Fibroblast of villous mesenchyme (primary cell): ENCODE results near the gene SMIM35. TPM values are rescaled to one million over a fixed set of nuclear protein-coding genes. Genes with fewer than 3 reads are reported as not detected.

ENCODE experiments used
- DNase-seq: peaks from one replicate; pipeline ENCODE4 v3.0.0-alpha.2; 2010; ENCODE audit warnings: low read depth
- H3K4me3 ChIP-seq: 2 replicates; pipeline ENCODE4 v1.5.1; 2011; ENCODE audit warnings: low read depth, mild to moderate bottlenecking, low read length
- CTCF ChIP-seq: IDR thresholded peaks from 2 replicates; pipeline ENCODE4 v1.5.1; 2012; ENCODE audit warnings: low read depth, mild to moderate bottlenecking, low read length; ENCODE audit not compliant: insufficient read depth
- total RNA-seq: library from RNA; depleted of rRNA; stranded (reverse); fragments of >200 nt; gene quantifications from 2 replicates; pipeline ENCODE4 v1.2.3, GENCODE V29; 2012

SMIM35 gene
- total RNA-seq, 1 donor = not detected

GRCh38 chr11:118054712-118055640 is 31.8 kb downstream of the SMIM35 start:
- no peak for DNase-seq
- TF ChIP-seq CTCF = no peak
- H3K4me3 ChIP-seq = no peak overlapping the region

GRCh38 chr11:118052581-118053206 is 34.1 kb downstream of the SMIM35 start:
- no peak for DNase-seq
- no peak overlapping the region for H3K4me3 ChIP-seq
- no peak for TF ChIP-seq CTCF

- no peak overlapping the region for H3K4me3 ChIP-seq
- TF ChIP-seq CTCF = no peak
- DNase-seq = no peak
Measured at GRCh38 chr11:118051611-118052461, 34.9 kb downstream of the SMIM35 start.

- no peak for TF ChIP-seq CTCF
- DNase-seq = no peak
- no peak overlapping the region for H3K4me3 ChIP-seq
Measured at GRCh38 chr11:118051136-118051610, 35.6 kb downstream of the SMIM35 start.

- TF ChIP-seq CTCF = no peak
- no peak for DNase-seq
- no peak overlapping the region for H3K4me3 ChIP-seq
Measured at GRCh38 chr11:118050208-118050891, 36.4 kb downstream of the SMIM35 start.

GRCh38 chr11:118049771-118050170 is 37.0 kb downstream of the SMIM35 start:
- DNase-seq = no peak
- no peak overlapping the region for H3K4me3 ChIP-seq
- TF ChIP-seq CTCF = no peak
